Neural cell (in vitro differentiated cells): Measurements from ENCODE around the gene AKAP8L. TPM values are rescaled to one million over a fixed set of nuclear protein-coding genes. Genes with fewer than 3 reads are reported as not detected.

Experiments used
- H2AFZ ChIP-seq: fragments of 200-600, 300-800 bp; sonication (generic), shearing (Covaris generic); 2 replicates; pipeline ENCODE4 v1.6.0; 2014; ENCODE audit warnings: low read depth, mild to moderate bottlenecking, antibody characterized with exemption, low read length, moderate library complexity
- H3F3A ChIP-seq: fragments of 200-600 bp; shearing (Covaris generic); 2 replicates; pipeline ENCODE4 v1.6.1; 2016; ENCODE audit warnings: mild to moderate bottlenecking, moderate library complexity, mixed read lengths, antibody characterized with exemption, low read length; ENCODE audit not compliant: insufficient read depth, poor library complexity, severe bottlenecking
- H3K27ac ChIP-seq: fragments of 200-600, 300-800 bp; sonication (generic), shearing (Covaris generic); 2 replicates; pipeline ENCODE4 v1.5.1; 2014; ENCODE audit warnings: mild to moderate bottlenecking, low read length, moderate library complexity
- H3K27me3 ChIP-seq: fragments of 300-800, 200-600 bp; sonication (generic), shearing (Covaris generic); 2 replicates; pipeline ENCODE4 v1.6.0; 2014; ENCODE audit warnings: mild to moderate bottlenecking, low read depth, low read length, moderate library complexity; ENCODE audit not compliant: insufficient read depth
- H3K36me3 ChIP-seq: fragments of 300-800, 200-600 bp; sonication (generic), shearing (Covaris generic); 2 replicates; pipeline ENCODE4 v1.5.1; 2014; ENCODE audit warnings: mild to moderate bottlenecking, antibody characterized with exemption, low read length, moderate library complexity; ENCODE audit not compliant: insufficient read depth
- H3K4me2 ChIP-seq: fragments of 300-800, 200-600 bp; sonication (generic), shearing (Covaris generic); 2 replicates; pipeline ENCODE4 v1.6.0; 2014; ENCODE audit warnings: mild to moderate bottlenecking, low read length
- H3K4me3 ChIP-seq: fragments of 300-800, 200-600 bp; sonication (generic), shearing (Covaris generic); 2 replicates; pipeline ENCODE4 v1.5.1; 2014; ENCODE audit warnings: mild to moderate bottlenecking, low read length, moderate library complexity
- H3K79me2 ChIP-seq: fragments of 200-600 bp; shearing (Covaris generic); replicated peaks from 2 replicates; pipeline ENCODE4 v1.6.0; 2014; ENCODE audit warnings: mild to moderate bottlenecking, low read length, moderate library complexity; ENCODE audit not compliant: insufficient read depth
- H3K9ac ChIP-seq: fragments of 300-800, 200-600 bp; sonication (generic), shearing (Covaris generic); 2 replicates; pipeline ENCODE4 v1.6.1; 2016; ENCODE audit warnings: mild to moderate bottlenecking, low read length, mixed read lengths
- H3K9me2 ChIP-seq: fragments of 200-600 bp; shearing (Covaris generic); 2 replicates; pipeline ENCODE4 v1.6.1; 2016; ENCODE audit warnings: mild to moderate bottlenecking, low read length, mixed read lengths; ENCODE audit not compliant: insufficient read depth
- H3K9me3 ChIP-seq: fragments of 200-600, 300-800 bp; sonication (generic), shearing (Covaris generic); 2 replicates; pipeline ENCODE4 v1.6.1; 2016; ENCODE audit warnings: mild to moderate bottlenecking, mixed run types, low read length, moderate library complexity, mixed read lengths
- H4K20me1 ChIP-seq: fragments of 200-600 bp; shearing (Covaris generic); 2 replicates; pipeline ENCODE4 v1.6.1; 2016; ENCODE audit warnings: mild to moderate bottlenecking, mixed run types; ENCODE audit not compliant: insufficient read depth
- CTCF ChIP-seq: fragments of 450-650 bp; IDR thresholded peaks from 2 replicates; pipeline ENCODE4 v1.5.1; 2014; ENCODE audit warnings: antibody characterized with exemption, mild to moderate bottlenecking, moderate library complexity; ENCODE audit not compliant: poor library complexity, severe bottlenecking
- EP300 ChIP-seq: fragments of 450-650 bp; conservative IDR thresholded peaks from 2 replicates; pipeline ENCODE4 v1.6.1; 2014; ENCODE audit warnings: antibody characterized with exemption, mild to moderate bottlenecking, moderate library complexity; ENCODE audit not compliant: poor library complexity, severe bottlenecking
- EZH2 ChIP-seq: fragments of 200-600, 300-800 bp; shearing (Covaris generic), sonication (generic); IDR thresholded peaks from 2 replicates; pipeline ENCODE4 v1.6.1; 2014; ENCODE audit warnings: antibody characterized with exemption, low read length, borderline replicate concordance, mild to moderate bottlenecking; ENCODE audit not compliant: insufficient read depth, poor library complexity, severe bottlenecking
- MXI1 ChIP-seq: fragments of 450-650 bp; conservative IDR thresholded peaks from 2 replicates; pipeline ENCODE4 v1.6.1; 2014; ENCODE audit warnings: antibody characterized with exemption, mild to moderate bottlenecking; ENCODE audit not compliant: poor library complexity, severe bottlenecking
- POLR2AphosphoS5 ChIP-seq: IDR thresholded peaks from 2 replicates; pipeline ENCODE4 v1.6.1; 2012
- RAD21 ChIP-seq: fragments of 450-650 bp; conservative IDR thresholded peaks from 2 replicates; pipeline ENCODE4 v1.6.1; 2014; ENCODE audit warnings: antibody characterized with exemption, mild to moderate bottlenecking, moderate library complexity
- REST ChIP-seq: IDR thresholded peaks from 2 replicates; pipeline ENCODE4 v1.6.1; 2012; ENCODE audit warnings: borderline replicate concordance
- SMC3 ChIP-seq: fragments of 450-650 bp; conservative IDR thresholded peaks from 2 replicates; pipeline ENCODE4 v1.6.1; 2014; ENCODE audit warnings: antibody characterized with exemption, mild to moderate bottlenecking, moderate library complexity; ENCODE audit not compliant: poor library complexity
- TAF1 ChIP-seq: IDR thresholded peaks from 2 replicates; pipeline ENCODE4 v1.6.1; 2012; ENCODE audit warnings: low read depth
- polyA plus RNA-seq: library from polyadenylated mRNA; depleted of rRNA; stranded (reverse); fragments of >200 nt; gene quantifications from 2 replicates; pipeline ENCODE4 v1.2.3, GENCODE V29; 2014

The AKAP8L gene
- polyA plus RNA-seq, 1 donor from 2014 or later = 281 TPM

GRCh38 chr19:15374796-15375440 lies 43.9 kb downstream of the AKAP8L start:
- no peak overlapping the region for H2AFZ ChIP-seq
- no peak for TF ChIP-seq RAD21
- TF ChIP-seq REST = no peak
- no peak for TF ChIP-seq TAF1
- no peak for TF ChIP-seq POLR2AphosphoS5
- TF ChIP-seq CTCF = no peak
- no peak for TF ChIP-seq EZH2
- no peak for TF ChIP-seq EP300
- TF ChIP-seq MXI1 = no peak
- TF ChIP-seq SMC3 = no peak
- H3K9ac ChIP-seq = no peak overlapping the region
- no peak overlapping the region for H3K4me3 ChIP-seq
- peaks cover 5% of the 10 kb centered on the region for H4K20me1 ChIP-seq
- H3F3A ChIP-seq = no peaks in the 10 kb centered on the region
- peaks cover 34% of the 10 kb centered on the region for H3K79me2 ChIP-seq
- no peaks in the 10 kb centered on the region for H3K36me3 ChIP-seq
- H3K9me2 ChIP-seq = no peaks in the 10 kb centered on the region
- no peak overlapping the region for H3K4me2 ChIP-seq
- no peaks in the 10 kb centered on the region for H3K9me3 ChIP-seq
- no peak overlapping the region for H3K27ac ChIP-seq
- H3K27me3 ChIP-seq = no peaks in the 10 kb centered on the region

GRCh38 chr19:15374105-15374651 lies 44.6 kb downstream of the AKAP8L start:
- no peak overlapping the region for H3K9ac ChIP-seq
- H3K36me3 ChIP-seq = no peaks in the 10 kb centered on the region
- H4K20me1 ChIP-seq = peaks cover 5% of the 10 kb centered on the region

More at GRCh38 chr19:15374105-15374651, 44.6 kb downstream of the AKAP8L start:
- no peak overlapping the region for H2AFZ ChIP-seq
- H3K27me3 ChIP-seq = no peaks in the 10 kb centered on the region
- TF ChIP-seq CTCF (no peak), TAF1 (no peak), POLR2AphosphoS5 (no peak)
- no peak overlapping the region for H3K4me3 ChIP-seq
- no peaks in the 10 kb centered on the region for H3F3A ChIP-seq
- H3K4me2 ChIP-seq = no peak overlapping the region
- no peaks in the 10 kb centered on the region for H3K9me2 ChIP-seq
- no peaks in the 10 kb centered on the region for H3K9me3 ChIP-seq
- H3K79me2 ChIP-seq = peaks cover 34% of the 10 kb centered on the region
- no peak overlapping the region for H3K27ac ChIP-seq
